ENCODE data around the gene RTTN.

The RTTN gene

DNA sequence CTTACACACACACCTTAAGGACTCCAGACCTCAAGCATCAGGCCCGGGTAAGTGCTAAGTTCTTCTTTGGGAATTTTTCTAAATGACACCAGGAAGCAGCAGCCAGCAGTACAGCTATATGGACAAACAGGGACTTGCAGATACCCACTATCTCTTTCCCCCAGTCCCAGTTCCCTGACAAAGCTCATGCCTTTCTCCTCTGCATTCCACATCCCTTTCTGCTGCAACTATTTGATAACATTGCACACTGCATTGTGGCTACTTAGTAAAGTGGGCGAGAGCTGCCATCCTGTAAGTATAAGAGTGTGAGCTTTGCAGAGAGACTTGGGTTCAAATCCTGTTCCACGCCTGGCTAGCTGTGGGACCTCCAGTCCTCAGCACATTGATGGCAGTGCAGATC, 243.8 kb downstream of the RTTN start:
- DNase-seq: no peak

- DNase-seq: no peak
These were observed 247.1 kb downstream of the RTTN start for GRCh38 chr18:69958422-69958821.

DNA sequence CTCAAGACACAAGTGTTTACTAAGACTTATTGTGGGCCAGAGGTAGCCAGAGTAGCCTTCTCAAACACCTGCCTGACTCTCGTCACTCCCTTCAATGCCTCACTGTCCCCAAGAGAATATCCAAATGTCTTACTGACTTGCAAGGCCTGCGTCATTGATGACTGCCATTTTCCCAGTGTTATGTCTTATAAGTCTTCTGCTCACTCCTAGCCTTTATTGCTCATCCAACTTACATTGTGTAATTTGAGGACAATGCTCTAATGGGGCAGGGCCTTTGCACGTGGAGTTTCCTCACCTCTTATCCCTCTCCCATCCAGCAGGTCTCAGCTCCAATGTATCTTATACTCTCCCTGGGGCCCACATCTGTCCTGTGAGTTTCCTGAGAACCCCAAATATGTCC, 247.7 kb downstream of the RTTN start:
- no peak for DNase-seq

DNA sequence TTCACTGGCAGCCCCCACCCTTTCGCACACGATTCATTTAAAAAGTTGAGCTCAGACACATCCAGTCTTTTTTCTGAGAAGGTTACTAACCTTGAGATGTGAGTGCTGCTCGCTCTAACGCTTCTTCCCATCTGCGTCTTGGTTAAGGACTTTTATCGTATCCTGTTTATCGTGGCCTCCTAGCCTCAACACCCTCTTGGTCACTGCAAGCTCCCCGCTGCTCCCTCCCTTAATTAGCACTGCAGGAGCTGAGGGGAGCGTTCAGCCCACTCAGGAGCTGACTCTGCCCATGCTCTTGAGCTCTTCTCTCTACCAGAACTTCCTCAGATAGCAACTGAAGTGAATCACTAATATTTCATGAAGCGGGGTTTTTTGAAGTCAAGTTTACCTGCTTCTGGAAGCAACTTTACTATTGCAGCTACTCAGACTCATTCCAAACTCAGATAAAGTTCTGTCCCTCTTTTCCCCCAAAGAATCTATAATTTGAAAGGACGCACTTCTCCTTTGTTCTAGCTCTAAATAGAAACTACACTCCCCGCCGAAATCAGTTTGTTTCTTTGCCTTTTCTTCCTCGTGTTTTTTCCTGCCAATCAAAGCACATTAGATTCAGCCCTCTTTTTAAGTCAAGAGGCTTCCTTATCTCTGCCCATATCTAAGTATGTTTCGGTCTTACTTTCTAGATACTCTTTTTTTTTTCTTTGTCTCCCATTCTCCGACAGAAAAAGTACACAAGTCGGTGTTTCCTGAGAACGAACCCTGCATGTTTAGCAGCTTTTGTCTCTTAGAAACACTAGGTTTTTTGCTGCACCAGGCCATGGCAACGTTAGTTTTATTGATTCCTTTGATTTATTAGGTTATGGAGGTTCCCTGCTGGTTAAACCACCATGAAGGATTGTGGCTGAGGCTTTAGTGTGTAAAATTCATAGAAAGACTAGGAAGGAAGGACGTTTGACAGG, 248.5 kb downstream of the RTTN start:
- no peak for DNase-seq

GRCh38 chr18:69956057-69956456, 249.4 kb downstream of the RTTN start:
- DNase-seq: no peak

GRCh38 chr18:69954719-69955480, 250.6 kb downstream of the RTTN start:
- no peak for DNase-seq

- DNase-seq: no peak
These were observed 252.3 kb downstream of the RTTN start for GRCh38 chr18:69953191-69953590.

All from activated gamma-delta T cell treated with Interleukin-2 at 50 U/mL for 16 hours (primary cell).